H1 (cell line): ENCODE data around the gene RPS3. TPM values are rescaled to one million over a fixed set of nuclear protein-coding genes. Genes with fewer than 3 reads are reported as not detected.

Experiments
- CTCF ChIA-PET: fragments of 300-600 bp; sonication (Branson Sonifier 250); formaldehyde crosslinking; loops from one replicate; lab custom pipeline; 2021; ENCODE audit not compliant: partially characterized antibody; lab: Charles Lee
- POLR2A ChIA-PET: fragments of 300-600 bp; sonication (Branson Sonifier 250); formaldehyde crosslinking; loops from one replicate; lab custom pipeline; 2021; ENCODE audit warnings: inconsistent platforms; ENCODE audit not compliant: partially characterized antibody; lab: Charles Lee
- DNase-seq, 2 experiments: peaks; one replicate each; pipeline versions ENCODE4 v3.0.0 to v3.0.0-alpha.2; 2010 to 2022; ENCODE audit warnings: low spot score in 2 of 2, low read depth in 1 of 2, mixed read lengths in 1 of 2
- FAIRE-seq: peaks from 2 replicates; lab custom pipeline; 2011; peaks lifted over from hg19 to GRCh38; lab: Jason Lieb, UNC
- H2AFZ ChIP-seq: 2 replicates; pipeline ENCODE4 v1.8.1; 2012; ENCODE audit warnings: low read length, inconsistent platforms
- H2AK5ac ChIP-seq: 2 replicates; pipeline ENCODE4 v1.6.1; 2013; ENCODE audit warnings: low read depth, low read length
- H2BK120ac ChIP-seq: replicated peaks from 2 replicates; pipeline ENCODE3; 2013; ENCODE audit warnings: low read depth, low read length, inconsistent platforms
- H2BK12ac ChIP-seq: 2 replicates; pipeline ENCODE4 v1.6.1; 2013; ENCODE audit warnings: low read depth, low read length
- H2BK15ac ChIP-seq: 2 replicates; pipeline ENCODE4 v1.6.1; 2013; ENCODE audit warnings: low read length
- H2BK20ac ChIP-seq: 2 replicates; pipeline ENCODE4 v1.6.1; 2013; ENCODE audit warnings: low read length
- H2BK5ac ChIP-seq: 2 replicates; pipeline ENCODE4 v1.6.1; 2013; ENCODE audit warnings: low read depth, low read length
- H3K14ac ChIP-seq: 2 replicates; pipeline ENCODE4 v1.6.1; 2013; ENCODE audit warnings: inconsistent platforms; ENCODE audit not compliant: insufficient read length
- H3K18ac ChIP-seq: 2 replicates; pipeline ENCODE4 v1.6.1; 2013; ENCODE audit warnings: low read length; ENCODE audit errors: extremely low read depth
- H3K23ac ChIP-seq: 2 replicates; pipeline ENCODE4 v1.6.1; 2013; ENCODE audit warnings: inconsistent platforms; ENCODE audit not compliant: insufficient read length
- H3K23me2 ChIP-seq: 2 replicates; pipeline ENCODE4 v1.6.1; 2013; ENCODE audit warnings: low read depth, low read length
- H3K27ac ChIP-seq: 2 replicates; pipeline ENCODE4 v1.6.1; 2011; ENCODE audit warnings: low read depth, low read length, inconsistent platforms
- H3K27me3 ChIP-seq, 4 experiments: replicated peaks in 1 of 4; 1 replicate in 1 of 4; 2 replicates in 3 of 4; pipeline versions ENCODE4 v1.6.1 to v1.8.1; 2011 to 2013; ENCODE audit warnings: low read length in 3 of 4, mild to moderate bottlenecking in 3 of 4, inconsistent platforms in 2 of 4, mixed read lengths in 2 of 4, moderate library complexity in 1 of 4; ENCODE audit not compliant: control insufficient read depth in 3 of 4, insufficient read depth in 3 of 4; ENCODE audit errors: extremely low read depth in 1 of 4
- H3K36me3 ChIP-seq, 4 experiments: 2 replicates each; pipeline versions ENCODE4 v1.6.1 to v1.8.1; 2011 to 2013; ENCODE audit warnings: mild to moderate bottlenecking in 4 of 4, low read length in 3 of 4, moderate library complexity in 2 of 4, control low read depth in 1 of 4, inconsistent platforms in 1 of 4; ENCODE audit not compliant: insufficient read depth in 4 of 4, control insufficient read depth in 2 of 4
- H3K4ac ChIP-seq: replicated peaks from 2 replicates; pipeline ENCODE3; 2013; ENCODE audit warnings: low read length, low read depth, mixed read lengths, inconsistent platforms; ENCODE audit not compliant: insufficient read length
- H3K4me1 ChIP-seq, 4 experiments: replicated peaks in 1 of 4; 1 replicate in 1 of 4; 2 replicates in 3 of 4; pipeline versions ENCODE4 v1.6.1 to v1.8.1; 2011 to 2013; ENCODE audit warnings: low read length in 3 of 4, inconsistent platforms in 2 of 4, mixed read lengths in 1 of 4; ENCODE audit not compliant: insufficient read depth in 4 of 4, control insufficient read depth in 3 of 4
- H3K4me2 ChIP-seq, 2 experiments: 2 replicates each; pipeline versions ENCODE4 v1.6.1 to v1.8.1; 2011 to 2013; ENCODE audit warnings: low read depth in 2 of 2, low read length in 2 of 2, control low read depth in 1 of 2, inconsistent platforms in 1 of 2, mild to moderate bottlenecking in 1 of 2; ENCODE audit not compliant: insufficient read depth in 1 of 2
- H3K4me3 ChIP-seq, 4 experiments: fragments of 200-600, 300-600 bp in 1 of 4; sonication (generic), shearing (Covaris generic), sonication (Bioruptor Twin) in 1 of 4; 2 replicates each; pipeline versions ENCODE4 v1.5.1 to v1.8.1; 2011 to 2016; ENCODE audit warnings: low read length in 4 of 4, low read depth in 3 of 4, control low read depth in 2 of 4, inconsistent platforms in 2 of 4, mild to moderate bottlenecking in 2 of 4, mixed read lengths in 1 of 4, moderate library complexity in 1 of 4; ENCODE audit not compliant: insufficient read depth in 2 of 4; ENCODE audit errors: extremely low read depth in 1 of 4
- H3K56ac ChIP-seq: replicated peaks from 2 replicates; pipeline ENCODE3; 2013; ENCODE audit warnings: low read depth, mild to moderate bottlenecking, mixed read lengths, low read length, inconsistent platforms; ENCODE audit not compliant: insufficient read length
- H3K79me1 ChIP-seq: 2 replicates; pipeline ENCODE4 v1.6.1; 2013; ENCODE audit warnings: low read depth, low read length, control low read depth
- H3K79me2 ChIP-seq, 2 experiments: 2 replicates each; pipeline versions ENCODE4 v1.6.1 to v1.8.1; 2012 to 2013; ENCODE audit warnings: low read length in 2 of 2, mild to moderate bottlenecking in 2 of 2, inconsistent platforms in 1 of 2; ENCODE audit not compliant: insufficient read depth in 2 of 2, control insufficient read depth in 1 of 2
- H3K9ac ChIP-seq, 4 experiments: replicated peaks in 1 of 4; 1 replicate in 1 of 4; 2 replicates in 3 of 4; pipeline versions ENCODE4 v1.6.1 to v1.8.1; 2011 to 2013; ENCODE audit warnings: low read depth in 3 of 4, low read length in 3 of 4, control low read depth in 2 of 4, mild to moderate bottlenecking in 2 of 4, moderate library complexity in 2 of 4, inconsistent platforms in 1 of 4; ENCODE audit errors: extremely low read depth in 1 of 4
- H3K9me3 ChIP-seq, 2 experiments: 2 replicates each; pipeline versions ENCODE4 v1.6.1 to v1.8.1; 2012 to 2013; ENCODE audit warnings: mild to moderate bottlenecking in 2 of 2, moderate library complexity in 2 of 2, control low read depth in 1 of 2, inconsistent platforms in 1 of 2, low read depth in 1 of 2, low read length in 1 of 2, mixed read lengths in 1 of 2; ENCODE audit not compliant: insufficient read depth in 2 of 2
- H4K20me1 ChIP-seq, 2 experiments: replicated peaks in 1 of 2; 2 replicates each; pipeline versions ENCODE3 to v1.8.1; 2011 to 2013; ENCODE audit warnings: inconsistent platforms in 2 of 2, low read length in 2 of 2, mild to moderate bottlenecking in 1 of 2; ENCODE audit not compliant: insufficient read depth in 2 of 2, control insufficient read depth in 1 of 2
- H4K5ac ChIP-seq: 2 replicates; pipeline ENCODE4 v1.6.1; 2013; ENCODE audit warnings: low read length, low read depth, mixed read lengths, inconsistent platforms; ENCODE audit not compliant: insufficient read length
- H4K8ac ChIP-seq: 2 replicates; pipeline ENCODE4 v1.8.0; 2013; ENCODE audit warnings: mild to moderate bottlenecking, moderate library complexity, low read length, inconsistent platforms; ENCODE audit not compliant: insufficient read depth; ENCODE audit errors: extremely low read depth
- H4K91ac ChIP-seq: replicated peaks from 2 replicates; pipeline ENCODE3; 2013; ENCODE audit warnings: low read length, mixed read lengths, inconsistent platforms; ENCODE audit not compliant: insufficient read length
- ASH2L ChIP-seq: fragments of 200-600, 300-600 bp; sonication (generic); IDR thresholded peaks from one replicate; pipeline ENCODE4 v1.7.1; 2017; ENCODE audit warnings: low read length
- ATF2 ChIP-seq: IDR thresholded peaks from 2 replicates; pipeline ENCODE4 v1.6.1; 2012; ENCODE audit warnings: low read length, inconsistent platforms
- BRCA1 ChIP-seq: IDR thresholded peaks from 2 replicates; pipeline ENCODE4 v1.6.1; 2012; ENCODE audit warnings: low read depth, low read length, improper control_type of control experiment
- CBX8 ChIP-seq: fragments of 300-800, 300-1000 bp; sonication (generic); IDR thresholded peaks from 2 replicates; pipeline ENCODE4 v1.7.1; 2016; ENCODE audit warnings: low read depth, low read length, borderline replicate concordance
- CHD2 ChIP-seq: IDR thresholded peaks from 2 replicates; pipeline ENCODE4 v1.6.1; 2012; ENCODE audit warnings: low read length, improper control_type of control experiment
- CREB1 ChIP-seq: IDR thresholded peaks from 2 replicates; pipeline ENCODE4 v1.6.1; 2012; ENCODE audit warnings: inconsistent platforms
- CTBP2 ChIP-seq: IDR thresholded peaks from 2 replicates; pipeline ENCODE4 v1.7.0; 2011; ENCODE audit warnings: borderline replicate concordance, mild to moderate bottlenecking, moderate library complexity, mixed read lengths, low read length; ENCODE audit not compliant: insufficient read depth, insufficient read length
- EP300 ChIP-seq, 2 experiments: IDR thresholded peaks; 1 replicate in 1 of 2; 2 replicates in 1 of 2; pipeline ENCODE4 v1.6.1; 2011 to 2012; ENCODE audit warnings: low read depth in 2 of 2, low read length in 2 of 2, mild to moderate bottlenecking in 2 of 2, borderline replicate concordance in 1 of 2, inconsistent platforms in 1 of 2, moderate library complexity in 1 of 2
- POU5F1 ChIP-seq: IDR thresholded peaks from 2 replicates; pipeline ENCODE4 v1.6.1; 2011; ENCODE audit warnings: low read depth, mild to moderate bottlenecking, low read length, moderate library complexity
- RNF2 ChIP-seq: fragments of 200-900, 300-1000 bp; sonication (generic); IDR thresholded peaks from 2 replicates; pipeline ENCODE4 v1.7.1; 2016; ENCODE audit warnings: borderline replicate concordance, low read depth, mild to moderate bottlenecking, antibody characterized with exemption, low read length; ENCODE audit not compliant: poor library complexity, severe bottlenecking; ENCODE audit errors: missing control alignments
- TEAD4 ChIP-seq: IDR thresholded peaks from 2 replicates; pipeline ENCODE4 v1.6.1; 2012; ENCODE audit warnings: low read depth, low read length, inconsistent platforms, mixed read lengths
- WGBS, 2 experiments: shearing (Covaris generic) in 1 of 2; methylation state at CpG; one replicate each; pipeline versions ENCODE4 v1.1.6 to v1.1.7; 2013 to 2015; ENCODE audit warnings: low lambda C conversion rate in 2 of 2, mixed read lengths in 2 of 2, inconsistent platforms in 1 of 2, low coverage in 1 of 2, missing lambda C conversion rate in 1 of 2; ENCODE audit not compliant: insufficient replicate concordance in 2 of 2, insufficient coverage in 1 of 2, insufficient read length in 1 of 2; ENCODE audit errors: extremely low coverage in 1 of 2, missing lambda C conversion rate in 1 of 2; 5-methylcytosine and 5-hydroxymethylcytosine counted together
- polyA plus RNA-seq, 7 experiments: library from polyadenylated mRNA; depleted of rRNA in 3 of 7; stranded (reverse) in 5 of 7; unstranded in 2 of 7; fragments of >200 nt in 5 of 7; fragments of 200-250 nt in 2 of 7; gene quantifications; 1 replicate in 5 of 7; 2 replicates in 1 of 7; 4 replicates in 1 of 7; pipeline versions ENCODE4 v1.2.1 to v1.2.3, GENCODE V29; 2011 to 2013; ENCODE audit warnings: missing spikeins in 2 of 7, mixed read lengths in 2 of 7
- total RNA-seq: library from RNA; stranded (reverse); fragmentation: NEBNext Ultra II Directional; extraction: Animal tissue kit (Norgen Biotek cat#: 25700); gene quantifications from 2 replicates; pipeline ENCODE4 v1.2.1, GENCODE V29; 2021

RPS3 gene
- total and polyA plus RNA-seq, 2 of the 8 experiments (the other 6 are each of a cell fraction or from before 2014, with no cell fraction given), result 3,813 to 4,194 TPM

GRCh38 chr11:75436806-75437205 is 37.5 kb downstream of the RPS3 start:
- no peak overlapping the region for H3K9ac ChIP-seq
- H3K14ac ChIP-seq, result no peak overlapping the region
- no peak overlapping the region for H3K56ac ChIP-seq
- H3K27ac ChIP-seq, result no peak overlapping the region
- H2BK15ac ChIP-seq, result no peak overlapping the region
- no peak overlapping the region for H2BK12ac ChIP-seq
- WGBS, 2 experiments, result 96% methylated on average over 9 of the region's 9 CpGs; no CpG with 5 or more reads in 1 of the 2 experiments
- no peak overlapping the region for H4K91ac ChIP-seq
- no peak overlapping the region for H3K23ac ChIP-seq
- peaks cover 2 to 4% of the 10 kb centered on the region in 2 experiments for H4K20me1 ChIP-seq
- H3K4me1 ChIP-seq, result peaks cover 0 to 32% (median 14%) of the 10 kb centered on the region in 4 experiments; a peak in 6 of 7 replicates
- no peaks in the 10 kb centered on the region for H3K79me2 ChIP-seq
- no peak overlapping the region for H3K4me3 ChIP-seq
- no peak overlapping the region for H3K18ac ChIP-seq
- no peak for DNase-seq
- peaks cover 7 to 22% (median 17%) of the 10 kb centered on the region in 4 experiments for H3K27me3 ChIP-seq
- no peaks in the 10 kb centered on the region for H3K36me3 ChIP-seq
- H4K8ac ChIP-seq, result no peak overlapping the region; the same call in 1 of the 2 replicates
- no peak overlapping the region for H4K5ac ChIP-seq
- H2AK5ac ChIP-seq, result no peak overlapping the region
- POLR2A ChIA-PET, result interaction anchor here (0.7 to 27.9 kb wide), 5 partner anchors 8 to 53 kb away, joined by 3 to 570 read pairs (median 4); partner anchors contain the start of gene RPS3
- CTCF ChIA-PET, result interaction anchor here (0.6 to 13.1 kb wide), 14 partner anchors 6 to 269 kb away, joined by 3 to 133 read pairs (median 4); no protein-coding TSS in a partner anchor
- peaks cover 5% of the 10 kb centered on the region; the same call in 1 of the 2 replicates for H3K23me2 ChIP-seq
- no peaks in the 10 kb centered on the region for H3K79me1 ChIP-seq
- no peak overlapping the region for H2AFZ ChIP-seq
- H2BK20ac ChIP-seq, result no peak overlapping the region
- no peak overlapping the region for H2BK5ac ChIP-seq
- no peak overlapping the region for H3K4me2 ChIP-seq
- FAIRE-seq, result no peak
- no peaks in the 10 kb centered on the region for H3K9me3 ChIP-seq
- no peak overlapping the region for H3K4ac ChIP-seq
- no peak overlapping the region for H2BK120ac ChIP-seq
- TF ChIP-seq RNF2 (no peak), CHD2 (no peak), CREB1 (no peak), EP300 (IDR thresholded peaks at IDR 0.05; ENCODE audit: borderline replicate concordance in 1 of 2, low read depth in 2 of 2, low read length in 2 of 2) (no peak), POU5F1 (no peak), CBX8 (no peak), BRCA1 (no peak), CTBP2 (no peak), TEAD4 (no peak), ATF2 (no peak), ASH2L (no peak)
